T-cell (primary cell): ENCODE results near the gene SLC2A13. TPM values are rescaled to one million over a fixed set of nuclear protein-coding genes. Genes with fewer than 3 reads are reported as not detected.

Source experiments
- ATAC-seq, 4 experiments: fragments of 200-7000 bp in 3 of 4; fragments of 150-1000 bp in 1 of 4; cut with Tn5 transposase; replicated peaks in 1 of 4; 1 replicate in 3 of 4; 2 replicates in 1 of 4; pipeline ENCODE4 v1.10.0; 2021; ENCODE audit warnings: moderate library complexity in 3 of 4, mild to moderate bottlenecking in 2 of 4, moderate number of reproducible peaks in 1 of 4
- CTCF ChIA-PET, 2 donors: fragments of 300-600 bp; sonication (Branson Sonifier 250); formaldehyde crosslinking; loops; one replicate each; lab custom pipeline; 2022; ENCODE audit warnings: antibody characterized with exemption in 2 of 2; lab: Charles Lee
- POLR2A ChIA-PET, 2 donors: fragments of 300-600 bp; sonication (Branson Sonifier 250); formaldehyde crosslinking; loops; one replicate each; lab custom pipeline; 2022; ENCODE audit warnings: antibody characterized with exemption in 2 of 2; lab: Charles Lee
- DNase-seq, 35 experiments: peaks; one replicate each; pipeline versions ENCODE4 v3.0.0 to v3.0.0-alpha.2; 2013 to 2023
- H3K27ac ChIP-seq: one replicate; pipeline ENCODE4 v1.5.1; 2013; ENCODE audit warnings: low read length
- H3K27me3 ChIP-seq, 2 experiments: replicated peaks in 1 of 2; 1 replicate in 1 of 2; 2 replicates in 1 of 2; pipeline versions ENCODE4 v1.6.1 to v1.7.0; 2013; ENCODE audit warnings: low read length in 1 of 2, mixed read lengths in 1 of 2; ENCODE audit not compliant: control insufficient read depth in 2 of 2, insufficient read depth in 2 of 2; ENCODE audit errors: extremely low read depth in 1 of 2
- H3K36me3 ChIP-seq, 2 donors: 1 replicate in 1 of 2; 2 replicates in 1 of 2; pipeline versions ENCODE4 v1.6.1 to v1.7.0; 2013; ENCODE audit warnings: low read length in 1 of 2; ENCODE audit not compliant: control insufficient read depth in 2 of 2, insufficient read depth in 1 of 2; ENCODE audit errors: extremely low read depth in 1 of 2
- H3K4me1 ChIP-seq, 2 experiments: 1 replicate in 1 of 2; 2 replicates in 1 of 2; pipeline versions ENCODE4 v1.6.1 to v1.7.0; 2013; ENCODE audit warnings: low read length in 2 of 2, mixed read lengths in 1 of 2; ENCODE audit not compliant: insufficient read depth in 2 of 2, control insufficient read depth in 1 of 2; ENCODE audit errors: extremely low read depth in 1 of 2
- H3K4me3 ChIP-seq, 2 donors: 1 replicate in 1 of 2; 2 replicates in 1 of 2; pipeline versions ENCODE4 v1.5.1 to v1.7.0; 2013; ENCODE audit warnings: mild to moderate bottlenecking in 2 of 2, low read length in 1 of 2, moderate library complexity in 1 of 2; ENCODE audit not compliant: control insufficient read depth in 1 of 2; ENCODE audit errors: extremely low read depth in 1 of 2
- H3K9me3 ChIP-seq: 2 replicates; pipeline ENCODE4 v1.7.0; 2013
- H3K27ac Mint-ChIP-seq, 2 donors: one replicate each; pipeline ENCODE4 v1.8.0; 2020 to 2021; ENCODE audit warnings: mild to moderate bottlenecking in 2 of 2, mixed read lengths in 2 of 2
- H3K27me3 Mint-ChIP-seq, 2 donors: one replicate each; pipeline ENCODE4 v1.8.0; 2021 to 2022; ENCODE audit warnings: mixed read lengths in 2 of 2
- H3K36me3 Mint-ChIP-seq: one replicate; pipeline ENCODE4 v1.8.0; 2021; ENCODE audit warnings: mixed read lengths
- H3K4me1 Mint-ChIP-seq, 3 donors: one replicate each; pipeline ENCODE4 v1.8.0; 2020 to 2022; ENCODE audit warnings: mixed read lengths in 3 of 3, mild to moderate bottlenecking in 1 of 3
- H3K4me3 Mint-ChIP-seq, 3 donors: one replicate each; pipeline ENCODE4 v1.8.0; 2020 to 2022; ENCODE audit warnings: mild to moderate bottlenecking in 3 of 3, mixed read lengths in 3 of 3, moderate library complexity in 3 of 3
- H3K9me3 Mint-ChIP-seq, 3 donors: one replicate each; pipeline ENCODE4 v1.8.0; 2020 to 2022; ENCODE audit warnings: mixed read lengths in 3 of 3
- WGBS: methylation state at CpG from one replicate; pipeline ENCODE4 v1.1.5; 2013; ENCODE audit warnings: missing lambda C conversion rate; ENCODE audit not compliant: insufficient coverage; 5-methylcytosine and 5-hydroxymethylcytosine counted together
- total RNA-seq, 35 experiments: library from RNA in 6 of 35; stranded (reverse) in 6 of 35; fragments of 120-200 nt in 1 of 35; gene quantifications; one replicate each; pipeline versions ENCODE4 v1.2.1 to v1.2.4 and lab custom pipeline; 2013 to 2026

SLC2A13 gene
- total RNA-seq, 5 donors from 2014 or later (not counting 1 experiment from before 2014, with no cell fraction given): 4.2 to 6.0 (median 5.1) TPM

DNA sequence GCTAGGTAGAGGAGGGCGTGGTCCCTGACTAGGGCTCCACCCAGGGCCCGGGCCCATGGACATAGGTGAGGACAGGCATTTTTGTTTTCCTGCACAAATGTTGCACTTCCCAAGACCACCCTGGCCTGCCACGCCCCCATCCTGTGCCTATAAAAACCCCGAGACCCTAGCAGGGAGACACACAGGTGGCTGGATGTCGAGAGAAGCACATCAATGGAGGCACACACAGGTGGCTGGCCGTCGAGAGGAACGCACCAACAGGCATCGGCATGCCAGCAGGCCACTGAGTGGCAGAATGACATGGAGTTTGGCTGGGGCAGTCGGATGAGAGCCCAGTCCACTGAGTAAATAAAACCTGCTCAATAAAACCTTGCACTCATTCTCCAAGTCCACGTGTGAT lies 328.4 kb downstream of the SLC2A13 start:
- Mint-ChIP-seq H3K27me3 (no peaks in the 10 kb centered on the region), H3K9me3 (peaks cover 0 to 1% (median 0%) of the 10 kb centered on the region in 3 donors), H3K4me3 (no peak overlapping the region), H3K27ac (no peak overlapping the region), H3K4me1 (no peaks in the 10 kb centered on the region), H3K36me3 (peaks cover 1% of the 10 kb centered on the region)
- 91% methylated on average over 8 of the region's 11 CpGs for WGBS
- H3K9me3 ChIP-seq: no peaks in the 10 kb centered on the region
- H3K4me1 ChIP-seq: no peaks in the 10 kb centered on the region
- H3K27me3 ChIP-seq: no peaks in the 10 kb centered on the region
- no peak for ATAC-seq
- no peak overlapping the region for H3K27ac ChIP-seq
- no peak overlapping the region for H3K4me3 ChIP-seq
- DNase-seq: no peak
- CTCF ChIA-PET: no interaction called here
- POLR2A ChIA-PET: no interaction called here
- H3K36me3 ChIP-seq: no peaks in the 10 kb centered on the region

DNA sequence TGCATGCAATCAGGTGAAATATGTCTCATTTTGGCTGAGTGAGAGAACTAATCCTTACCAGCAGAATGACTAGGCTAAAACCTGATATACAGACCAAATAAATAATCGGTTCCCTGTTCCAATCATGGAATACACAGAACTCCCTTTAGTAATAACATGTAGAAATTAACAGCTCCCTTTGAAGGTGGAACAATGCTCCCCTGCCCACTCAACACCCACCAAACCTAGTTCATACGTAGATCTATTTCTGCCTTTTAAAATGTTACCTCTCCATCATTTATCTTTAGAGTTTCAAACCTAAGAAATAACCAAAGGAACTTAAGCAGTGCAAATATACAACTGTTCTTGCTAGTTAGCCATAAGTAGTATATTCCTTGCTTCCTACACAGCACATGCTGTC lies 332.6 kb downstream of the SLC2A13 start:
- ChIA-PET CTCF (no interaction called here), POLR2A (no interaction called here)
- 100% methylated on average over 1 of the region's 2 CpGs for WGBS
- Histone ChIP-seq H3K4me3 (no peak overlapping the region), H3K36me3 (no peaks in the 10 kb centered on the region), H3K4me1 (no peaks in the 10 kb centered on the region), H3K27ac (no peak overlapping the region), H3K9me3 (no peaks in the 10 kb centered on the region), H3K27me3 (no peaks in the 10 kb centered on the region)
- Mint-ChIP-seq H3K4me1 (no peaks in the 10 kb centered on the region), H3K27me3 (peaks cover 0 to 1% of the 10 kb centered on the region in 2 donors), H3K4me3 (no peak overlapping the region), H3K27ac (no peak overlapping the region), H3K9me3 (no peaks in the 10 kb centered on the region), H3K36me3 (no peaks in the 10 kb centered on the region)
- DNase-seq (no peak), ATAC-seq (no peak)

DNA sequence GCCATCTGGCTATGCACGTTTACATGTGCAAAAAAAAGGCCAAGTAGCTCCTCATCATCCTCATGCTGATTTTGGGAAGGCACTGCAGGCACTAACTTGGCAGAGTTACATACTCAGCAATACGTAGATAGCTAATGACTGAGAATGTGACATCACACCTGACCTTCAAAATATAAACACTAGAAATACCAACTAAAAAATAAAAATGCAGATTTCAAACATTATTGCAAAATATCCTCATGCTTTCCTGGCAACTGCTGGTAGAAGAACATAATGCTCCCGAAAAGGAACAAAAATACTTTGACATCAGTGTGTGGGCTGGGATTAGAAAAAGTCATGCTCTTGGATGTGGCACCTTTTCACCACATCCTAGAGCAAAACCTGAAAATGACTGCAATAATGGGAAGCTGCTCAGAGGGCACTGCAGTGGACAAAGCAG lies 333.0 kb downstream of the SLC2A13 start:
- Histone ChIP-seq H3K27me3 (no peaks in the 10 kb centered on the region), H3K9me3 (no peaks in the 10 kb centered on the region), H3K27ac (no peak overlapping the region), H3K36me3 (no peaks in the 10 kb centered on the region), H3K4me3 (no peak overlapping the region), H3K4me1 (no peaks in the 10 kb centered on the region)
- no peaks in the 10 kb centered on the region for H3K4me1 Mint-ChIP-seq
- H3K27me3 Mint-ChIP-seq: peaks cover 0 to 1% of the 10 kb centered on the region in 2 donors
- CTCF ChIA-PET: no interaction called here
- no peak overlapping the region for H3K27ac Mint-ChIP-seq
- H3K36me3 Mint-ChIP-seq: no peaks in the 10 kb centered on the region
- H3K4me3 Mint-ChIP-seq: no peak overlapping the region
- H3K9me3 Mint-ChIP-seq: no peaks in the 10 kb centered on the region
- POLR2A ChIA-PET: no interaction called here
- 100% methylated on average over 2 of the region's 3 CpGs for WGBS
- no peak for ATAC-seq
- no peak for DNase-seq

DNA sequence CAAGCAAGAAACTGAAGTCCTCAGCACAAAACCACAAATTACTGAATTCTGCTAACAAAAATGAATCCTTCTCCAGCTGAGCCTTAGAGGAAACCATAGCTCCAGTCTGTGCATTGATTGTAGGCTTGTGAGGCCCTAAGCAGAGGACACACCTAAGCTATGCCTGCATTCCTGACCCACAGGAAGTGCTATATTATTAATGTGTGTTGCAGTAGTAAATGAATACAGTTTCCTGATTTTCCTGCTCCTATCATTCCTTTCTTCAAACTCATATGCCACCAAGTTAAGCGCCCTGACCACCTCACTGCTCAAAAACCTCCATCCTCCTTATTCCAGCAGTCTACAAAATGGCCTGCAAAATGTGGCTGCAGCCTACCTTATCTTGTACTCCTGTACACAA lies 334.4 kb downstream of the SLC2A13 start:
- no peak overlapping the region for H3K4me3 Mint-ChIP-seq
- Histone ChIP-seq H3K4me3 (no peak overlapping the region), H3K27me3 (no peaks in the 10 kb centered on the region), H3K36me3 (no peaks in the 10 kb centered on the region), H3K4me1 (no peaks in the 10 kb centered on the region), H3K27ac (no peak overlapping the region), H3K9me3 (no peaks in the 10 kb centered on the region)
- 100% methylated on average over 1 of the region's 1 CpG for WGBS
- DNase-seq (no peak), ATAC-seq (no peak)
- POLR2A ChIA-PET: no interaction called here
- H3K27ac Mint-ChIP-seq: no peak overlapping the region
- no peaks in the 10 kb centered on the region for H3K9me3 Mint-ChIP-seq
- H3K4me1 Mint-ChIP-seq: no peaks in the 10 kb centered on the region
- CTCF ChIA-PET: no interaction called here
- H3K27me3 Mint-ChIP-seq: peaks cover 0 to 1% of the 10 kb centered on the region in 2 donors
- no peaks in the 10 kb centered on the region for H3K36me3 Mint-ChIP-seq

DNA sequence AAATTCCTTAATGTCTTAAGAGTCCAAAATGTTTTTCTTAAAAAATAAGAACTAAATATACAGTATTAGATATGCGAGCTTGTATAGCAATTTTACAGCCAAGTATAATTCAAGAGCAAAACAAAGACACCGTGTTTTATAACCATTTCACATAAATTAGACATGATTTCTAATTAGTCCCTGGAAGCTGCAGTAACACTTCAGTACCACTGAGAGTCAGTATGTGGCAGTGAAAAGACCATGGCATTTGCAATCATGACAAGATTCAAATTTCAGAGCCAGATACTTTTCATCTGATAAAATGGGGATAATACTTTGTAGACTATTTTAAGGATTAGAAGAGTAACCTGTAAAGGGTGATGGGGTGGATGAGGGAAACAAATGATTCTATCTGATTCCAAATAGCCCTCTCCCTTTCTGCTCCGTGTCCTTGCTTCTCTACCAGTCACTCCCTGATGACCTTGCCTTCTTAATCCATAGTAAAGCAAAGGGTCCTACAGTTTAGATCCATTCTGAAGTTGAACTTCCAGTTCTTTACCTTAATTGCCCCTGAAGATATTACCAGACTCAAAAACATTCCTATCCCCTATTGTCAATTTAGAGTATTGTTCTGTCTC lies 340.8 kb downstream of the SLC2A13 start:
- H3K9me3 Mint-ChIP-seq: no peaks in the 10 kb centered on the region
- POLR2A ChIA-PET: no interaction called here
- CTCF ChIA-PET: no interaction called here
- no peak overlapping the region for H3K4me3 Mint-ChIP-seq
- no CpG with 5 or more reads among the region's 3 CpGs for WGBS
- DNase-seq: peak in 1 of 35 experiments; percentile 40
- Histone ChIP-seq H3K36me3 (no peaks in the 10 kb centered on the region), H3K9me3 (no peaks in the 10 kb centered on the region), H3K27ac (no peak overlapping the region), H3K27me3 (no peaks in the 10 kb centered on the region), H3K4me1 (no peaks in the 10 kb centered on the region), H3K4me3 (no peak overlapping the region)
- peak in 1 of 4 experiments; percentile 52 for ATAC-seq
- H3K27ac Mint-ChIP-seq: no peak overlapping the region
- peaks cover under 1% of the 10 kb centered on the region for H3K36me3 Mint-ChIP-seq
- no peaks in the 10 kb centered on the region for H3K4me1 Mint-ChIP-seq
- no peaks in the 10 kb centered on the region for H3K27me3 Mint-ChIP-seq

DNA sequence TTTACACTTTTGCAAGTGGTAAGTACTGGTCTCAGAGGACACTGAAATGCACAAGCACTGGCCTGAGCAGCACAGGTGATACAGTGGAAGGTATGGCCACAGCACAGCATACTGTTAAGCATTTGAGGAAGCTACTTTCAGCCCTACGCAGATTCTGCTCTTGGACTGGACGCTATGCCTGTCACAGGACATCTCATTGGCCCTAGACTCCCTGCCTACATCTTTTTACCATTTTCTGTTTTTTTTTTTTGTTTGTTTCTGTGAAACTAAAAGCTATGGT lies 342.1 kb downstream of the SLC2A13 start:
- Histone ChIP-seq H3K36me3 (no peaks in the 10 kb centered on the region), H3K27me3 (no peaks in the 10 kb centered on the region), H3K9me3 (no peaks in the 10 kb centered on the region), H3K27ac (no peak overlapping the region), H3K4me1 (no peaks in the 10 kb centered on the region), H3K4me3 (no peak overlapping the region)
- DNase-seq (no peak), ATAC-seq (no peak)
- H3K27me3 Mint-ChIP-seq: no peaks in the 10 kb centered on the region
- H3K4me3 Mint-ChIP-seq: no peak overlapping the region
- H3K36me3 Mint-ChIP-seq: peaks cover 7% of the 10 kb centered on the region
- CTCF ChIA-PET: interaction anchor here in 1 of 2 donors (1.4 kb wide), 1 partner anchor 343 kb away, joined by 4 read pairs; no protein-coding TSS in a partner anchor
- no peaks in the 10 kb centered on the region for H3K4me1 Mint-ChIP-seq
- no peak overlapping the region for H3K27ac Mint-ChIP-seq
- POLR2A ChIA-PET: no interaction called here
- no CpG with 5 or more reads among the region's 2 CpGs for WGBS
- no peaks in the 10 kb centered on the region for H3K9me3 Mint-ChIP-seq
